H7 (cell line): ENCODE data around the gene URB1. TPM values are rescaled to one million over a fixed set of nuclear protein-coding genes. Genes with fewer than 3 reads are reported as not detected.
"Not testable (repeated sequence)": the region's sequence is repeated elsewhere in the genome, so short reads cannot be mapped to it uniquely, and the experiment has no call there.

Source experiments
- DNase-seq: peaks from one replicate; pipeline ENCODE4 v3.0.0; 2012
- H3K27me3 ChIP-seq: 2 replicates; pipeline ENCODE4 v1.6.0; 2011; ENCODE audit warnings: mild to moderate bottlenecking, low read length; ENCODE audit not compliant: control insufficient read depth, insufficient read depth
- H3K36me3 ChIP-seq: replicated peaks from 2 replicates; pipeline ENCODE4 v1.5.1; 2011; ENCODE audit warnings: low read length; ENCODE audit not compliant: control insufficient read depth, insufficient read depth
- H3K4me3 ChIP-seq: 2 replicates; pipeline ENCODE4 v1.5.1; 2011; ENCODE audit warnings: low read depth, mild to moderate bottlenecking, control low read depth, low read length, moderate library complexity; ENCODE audit not compliant: insufficient read depth
- total RNA-seq: library from RNA; depleted of rRNA; stranded (reverse); fragments of >200 nt; shearing (Covaris generic); gene quantifications from 2 replicates; pipeline ENCODE4 v1.2.3, GENCODE V29; 2014

URB1 gene
- total RNA-seq, 1 experiment from 2014 or later, result 23.3 TPM

DNA sequence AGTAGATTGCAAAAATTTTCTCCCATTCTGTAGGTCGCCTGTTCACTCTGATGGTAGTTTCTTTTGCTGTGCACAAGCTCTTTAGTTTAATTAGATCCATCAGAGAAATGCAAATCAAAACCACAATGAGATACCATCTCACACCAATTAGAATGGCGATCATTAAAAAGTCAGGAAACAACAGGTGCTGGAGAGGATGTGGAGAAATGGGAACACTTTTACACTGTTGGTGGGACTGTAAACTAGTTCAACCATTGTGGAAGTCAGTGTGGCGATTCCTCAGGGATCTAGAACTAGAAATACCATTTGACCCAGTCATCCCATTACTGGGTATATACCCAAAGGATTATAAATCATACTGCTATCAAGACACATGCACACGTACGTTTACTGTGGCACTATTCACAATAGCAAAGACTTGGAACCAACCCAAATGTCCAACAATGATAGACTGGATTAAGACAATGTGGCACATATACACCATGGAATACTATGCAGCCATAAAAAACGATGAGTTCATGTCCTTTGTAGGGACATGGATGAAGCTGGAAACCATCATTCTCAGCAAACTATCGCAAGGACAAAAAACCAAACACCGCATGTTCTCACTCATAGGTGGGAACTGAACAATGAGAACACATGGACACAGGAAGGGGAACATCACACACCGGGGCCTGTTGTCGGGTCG lies 2.1 kb downstream of the URB1 start:
- DNase-seq, H3K4me3 ChIP-seq, H3K27me3 ChIP-seq, H3K36me3 ChIP-seq: not testable (repeated sequence)

DNA sequence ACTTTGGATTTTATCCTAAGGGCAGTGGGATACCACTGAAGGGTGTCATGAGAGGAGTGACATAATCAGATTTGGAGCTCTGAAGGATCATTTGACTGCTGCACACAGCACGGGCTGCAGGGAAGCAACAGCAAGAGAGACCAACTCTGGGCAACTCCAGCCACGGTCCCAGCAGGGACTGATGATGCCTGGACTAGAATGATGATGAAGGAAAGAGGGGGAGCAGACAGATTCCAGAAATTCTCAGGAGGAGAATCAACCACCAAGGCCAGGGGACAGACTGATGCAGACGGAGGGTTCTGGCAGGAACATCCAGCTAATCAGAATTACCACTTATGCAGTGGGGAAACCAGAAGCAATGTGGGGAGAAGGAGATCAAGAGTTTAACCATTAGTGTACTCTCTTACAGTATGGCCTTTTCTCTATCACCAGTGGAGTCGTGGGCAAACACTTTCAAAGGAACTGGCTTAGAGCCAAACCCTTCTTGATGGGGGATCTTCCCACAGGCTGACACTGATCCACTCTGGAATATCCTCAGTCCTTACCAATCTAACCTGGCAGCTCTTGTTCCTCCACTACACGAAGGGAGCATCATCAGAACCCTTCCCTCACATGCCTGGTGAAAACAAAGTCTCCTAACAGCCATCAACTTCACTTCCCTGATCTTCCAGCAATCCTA lies 3.3 kb downstream of the URB1 start:
- Histone ChIP-seq H3K27me3 (no peaks in the 10 kb centered on the region), H3K4me3 (no peak overlapping the region), H3K36me3 (peaks cover 3% of the 10 kb centered on the region)
- no peak for DNase-seq

GRCh38 chr21:32388306-32388705 lies 4.5 kb downstream of the URB1 start:
- DNase-seq, result no peak
- H3K27me3 ChIP-seq, result no peaks in the 10 kb centered on the region
- no peak overlapping the region for H3K4me3 ChIP-seq

DNA sequence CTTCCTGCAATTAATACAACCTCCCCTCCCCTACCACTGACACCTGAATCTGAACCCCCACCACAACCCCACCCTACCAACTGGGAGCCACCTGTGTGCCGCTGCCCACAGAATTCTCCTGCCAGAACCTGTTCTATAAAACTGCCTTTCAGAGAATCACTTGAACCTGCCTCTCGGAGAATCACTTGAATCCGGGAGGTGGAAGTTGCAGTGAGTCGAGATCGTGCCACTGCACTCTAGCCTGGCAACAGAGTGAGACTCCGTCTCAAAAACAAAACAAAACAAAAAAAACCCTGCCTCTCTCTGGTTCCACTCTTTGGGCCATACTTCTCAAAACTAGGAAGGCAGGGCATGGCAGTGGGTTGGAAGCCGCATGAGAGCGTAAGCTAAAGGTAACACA lies 5.7 kb downstream of the URB1 start:
- Histone ChIP-seq H3K4me3 (no peak overlapping the region), H3K36me3 (peaks cover 19% of the 10 kb centered on the region), H3K27me3 (no peaks in the 10 kb centered on the region)
- no peak for DNase-seq

More at GRCh38 chr21:32388306-32388705, 4.5 kb downstream of the URB1 start:
- peaks cover 11% of the 10 kb centered on the region for H3K36me3 ChIP-seq

GRCh38 chr21:32386195-32386870 lies 6.5 kb downstream of the URB1 start:
- peaks cover 19% of the 10 kb centered on the region for H3K36me3 ChIP-seq
- no peak overlapping the region for H3K4me3 ChIP-seq
- no peaks in the 10 kb centered on the region for H3K27me3 ChIP-seq
- DNase-seq, result no peak

DNA sequence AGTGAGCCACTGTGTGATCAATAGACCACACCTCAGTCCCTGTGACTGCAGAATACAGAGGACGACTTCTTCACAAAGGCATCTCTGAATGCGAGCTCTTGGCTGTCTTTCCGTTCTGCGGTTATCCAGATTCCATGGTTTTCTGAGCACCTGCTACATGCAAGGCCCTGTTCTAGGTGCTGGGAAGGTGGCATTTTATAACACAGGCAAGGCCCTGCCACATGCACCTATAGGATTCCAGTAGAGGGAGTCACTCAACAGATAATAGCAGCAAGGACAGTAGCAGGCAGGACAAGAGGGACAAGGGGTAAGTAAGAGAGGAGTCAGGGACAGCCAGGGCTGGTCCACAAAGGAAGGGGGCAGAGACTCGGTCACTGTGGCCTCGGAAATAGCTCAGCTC lies 9.0 kb downstream of the URB1 start:
- Histone ChIP-seq H3K27me3 (no peaks in the 10 kb centered on the region), H3K4me3 (no peak overlapping the region), H3K36me3 (peaks cover 26% of the 10 kb centered on the region)
- DNase-seq, result no peak

GRCh38 chr21:32382108-32382644 lies 10.6 kb downstream of the URB1 start:
- Histone ChIP-seq H3K4me3 (no peak overlapping the region), H3K36me3 (peaks cover 28% of the 10 kb centered on the region), H3K27me3 (no peaks in the 10 kb centered on the region)
- no peak for DNase-seq

DNA sequence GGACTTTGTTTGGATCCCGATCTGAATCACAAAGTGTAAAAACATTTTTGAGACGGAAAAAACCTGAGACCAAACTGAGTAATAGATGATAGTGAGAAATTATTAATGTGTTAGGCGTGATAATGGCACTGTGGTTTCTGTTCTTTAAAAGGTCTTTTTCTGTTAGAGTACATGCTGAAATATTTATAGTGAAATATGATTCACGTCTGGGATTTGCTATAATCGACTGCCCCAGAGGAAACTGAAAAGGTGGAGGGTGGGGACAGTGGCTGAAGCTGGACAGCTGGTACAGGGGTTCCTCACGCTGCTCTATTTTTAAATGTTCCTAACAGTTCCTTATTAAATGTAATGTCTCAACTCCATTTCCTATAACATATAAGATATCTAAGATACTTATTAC lies 11.2 kb downstream of the URB1 start:
- no peak for DNase-seq
- H3K4me3 ChIP-seq, result no peak overlapping the region
- peaks cover 28% of the 10 kb centered on the region for H3K36me3 ChIP-seq
- no peaks in the 10 kb centered on the region for H3K27me3 ChIP-seq

- H3K4me3 ChIP-seq, result no peak overlapping the region
- H3K27me3 ChIP-seq, result no peaks in the 10 kb centered on the region
- no peak for DNase-seq
- peaks cover 28% of the 10 kb centered on the region for H3K36me3 ChIP-seq
Observed at GRCh38 chr21:32380940-32381339, 11.9 kb downstream of the URB1 start.

DNA sequence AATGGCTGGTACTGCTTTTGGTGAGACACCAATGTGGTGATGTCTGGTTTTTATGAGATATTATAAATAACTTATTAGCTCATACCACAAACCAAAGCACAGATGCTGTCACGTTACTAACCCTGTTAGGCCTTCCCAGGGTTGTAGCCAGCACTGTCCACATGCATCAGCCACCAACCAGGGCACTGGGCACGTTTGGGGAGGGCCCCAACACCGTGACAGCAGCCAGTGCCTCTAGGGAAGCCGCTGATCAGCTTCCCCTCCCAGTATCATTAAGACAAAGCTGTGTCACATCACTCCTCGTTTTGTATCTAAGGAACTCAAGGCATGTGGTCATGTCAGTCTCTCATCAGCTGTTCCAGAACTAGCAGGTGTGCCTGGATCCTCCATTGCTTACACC lies 13.9 kb downstream of the URB1 start:
- Histone ChIP-seq H3K36me3 (peaks cover 25% of the 10 kb centered on the region), H3K4me3 (no peak overlapping the region), H3K27me3 (no peaks in the 10 kb centered on the region)
- no peak for DNase-seq

DNA sequence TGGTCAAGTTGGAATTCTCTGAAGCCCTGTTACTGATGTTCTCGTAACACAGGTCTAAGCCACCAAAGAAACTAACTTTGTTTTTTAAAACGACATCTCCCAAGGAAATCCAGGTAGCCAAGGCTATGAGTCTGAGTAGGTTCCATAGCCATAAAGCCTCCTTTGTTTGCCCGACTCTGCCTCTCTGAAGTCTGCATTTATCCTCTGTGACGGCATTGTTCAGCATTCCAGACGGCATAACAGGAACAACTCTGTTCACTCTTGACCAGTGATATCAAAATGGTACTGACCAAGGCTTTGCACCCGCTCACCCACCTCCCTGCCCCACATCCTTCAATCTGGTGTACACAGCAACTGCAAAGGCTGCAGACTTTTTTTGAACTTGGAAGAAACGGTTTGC lies 14.8 kb downstream of the URB1 start:
- Histone ChIP-seq H3K36me3 (peaks cover 16% of the 10 kb centered on the region), H3K4me3 (no peak overlapping the region), H3K27me3 (no peaks in the 10 kb centered on the region)
- DNase-seq, result no peak

GRCh38 chr21:32377506-32377905 lies 15.3 kb downstream of the URB1 start:
- peaks cover 13% of the 10 kb centered on the region for H3K36me3 ChIP-seq
- no peak for DNase-seq
- no peaks in the 10 kb centered on the region for H3K27me3 ChIP-seq
- H3K4me3 ChIP-seq, result no peak overlapping the region

DNA sequence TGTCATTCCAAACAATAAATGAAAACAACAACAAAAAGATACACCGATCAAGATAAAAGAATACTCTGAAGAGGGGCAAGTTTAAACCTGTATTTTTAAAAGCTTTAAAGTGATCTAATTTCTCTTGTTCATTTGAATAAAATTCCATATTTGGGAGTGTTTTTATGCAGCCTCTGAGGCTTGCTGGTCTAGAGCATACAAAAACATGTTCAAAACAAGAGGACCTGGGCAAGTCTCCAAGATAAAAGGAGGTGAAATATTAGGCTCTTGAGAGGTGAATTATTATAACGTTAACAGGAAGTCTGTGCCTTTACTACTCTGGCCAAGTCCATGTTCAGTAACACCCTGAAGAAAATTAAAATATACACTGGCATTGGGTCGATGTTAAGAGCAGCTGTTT lies 20.1 kb downstream of the URB1 start:
- H3K4me3 ChIP-seq, result no peak overlapping the region
- peaks cover 13% of the 10 kb centered on the region for H3K36me3 ChIP-seq
- H3K27me3 ChIP-seq, result no peaks in the 10 kb centered on the region
- DNase-seq, result no peak

GRCh38 chr21:32371913-32372314 lies 20.9 kb downstream of the URB1 start:
- no peak overlapping the region for H3K4me3 ChIP-seq
- peaks cover 14% of the 10 kb centered on the region for H3K36me3 ChIP-seq
- no peak for DNase-seq
- H3K27me3 ChIP-seq, result no peaks in the 10 kb centered on the region
